Tibial nerve (tissue), 4 donors: Measurements from ENCODE around the gene SLC8A2.

Experiments used
- CTCF ChIP-seq, 5 experiments: fragments of 200-600 bp in 3 of 5; fragments of 450-650 bp in 2 of 5; sonication (generic) in 3 of 5; IDR thresholded peaks; one replicate each; pipeline ENCODE4 v1.5.1; 2016 to 2019; ENCODE audit warnings: antibody characterized with exemption in 5 of 5, mild to moderate bottlenecking in 3 of 5, moderate library complexity in 2 of 5
- EP300 ChIP-seq, 2 donors: sonication (generic); formaldehyde crosslinking; IDR thresholded peaks; one replicate each; pipeline ENCODE4 v1.6.1; 2017; ENCODE audit warnings: antibody characterized with exemption in 2 of 2, mild to moderate bottlenecking in 1 of 2
- POLR2A ChIP-seq, 2 donors: fragments of 450-650 bp; IDR thresholded peaks; one replicate each; pipeline ENCODE4 v1.6.1; 2017; ENCODE audit warnings: antibody characterized with exemption in 2 of 2, mild to moderate bottlenecking in 2 of 2, moderate library complexity in 2 of 2

GRCh38 chr19:47511128-47511517, 39.4 kb upstream of the SLC8A2 start:
- TF ChIP-seq POLR2A (IDR thresholded peaks at IDR 0.05) (no peak), CTCF (IDR thresholded peaks at IDR 0.05) (no peak), EP300 (IDR thresholded peaks at IDR 0.05) (peak in 1 of 2 donors; percentile 71)
